K562 (cell line): ENCODE measurements around the gene WWTR1. TPM values are rescaled to one million over a fixed set of nuclear protein-coding genes. Genes with fewer than 3 reads are reported as not detected.

Source experiments
- ATAC-seq: fragments of 200-7000 bp; cut with Tn5 transposase; 3 replicates; pipeline ENCODE4 v1.9.1; 2020; ENCODE audit warnings: moderate library complexity
- BruUV-seq: library from RNA; stranded (reverse); fragments of 400-500 nt; replicated peaks from 2 replicates; lab custom pipeline; 2021; lab: Mats Ljungman, UMichigan
- CTCF ChIA-PET: fragments of 300-600 bp; formaldehyde crosslinking; extraction: SDS; loops from one replicate; lab custom pipeline; 2021; ENCODE audit warnings: low intra/inter-chr PET ratio; lab: Yijun Ruan, JAX
- POLR2A ChIA-PET: fragments of 300-600, 350-650 bp; sonication (Branson Sonifier 250); formaldehyde crosslinking; extraction: SDS; loops from one replicate; lab custom pipeline; 2021; ENCODE audit warnings: antibody characterized with exemption, inconsistent platforms; lab: Yijun Ruan, JAX
- DNase-seq, 4 experiments: peaks; one replicate each; pipeline versions ENCODE4 v3.0.0 to v3.0.0-alpha.2; 2011 to 2018; ENCODE audit warnings: low spot score in 3 of 4, mixed read lengths in 3 of 4; ENCODE audit errors: extremely low read depth in 1 of 4
- FAIRE-seq: peaks from 2 replicates; lab custom pipeline; 2011; peaks lifted over from hg19 to GRCh38; lab: Jason Lieb, UNC
- H2AFZ ChIP-seq: 2 replicates; pipeline ENCODE4 v1.6.0; 2011; ENCODE audit warnings: low read depth, low read length, control low read depth, inconsistent platforms
- H3K27ac ChIP-seq: fragments of 200-600 bp; 3 replicates; pipeline ENCODE4 v1.8.0; 2011; ENCODE audit warnings: low read depth, mild to moderate bottlenecking, control low read depth, inconsistent platforms, low read length, moderate library complexity, mixed read lengths; ENCODE audit errors: extremely low read depth
- H3K27me3 ChIP-seq, 2 experiments: fragments of 300-600 bp in 1 of 2; 2 replicates in 1 of 2; 3 replicates in 1 of 2; pipeline versions ENCODE4 v1.6.0 to v1.8.0; 2011; ENCODE audit warnings: inconsistent platforms in 2 of 2, low read length in 2 of 2, mild to moderate bottlenecking in 1 of 2, mixed read lengths in 1 of 2, moderate library complexity in 1 of 2; ENCODE audit not compliant: control insufficient read depth in 2 of 2, insufficient read depth in 2 of 2
- H3K36me3 ChIP-seq: fragments of 300-600 bp; 3 replicates; pipeline ENCODE4 v1.8.0; 2011; ENCODE audit warnings: mild to moderate bottlenecking, low read length, inconsistent platforms; ENCODE audit not compliant: control insufficient read depth, insufficient read depth
- H3K4me1 ChIP-seq, 2 experiments: fragments of 200-600 bp in 1 of 2; replicated peaks in 1 of 2; 2 replicates in 1 of 2; 3 replicates in 1 of 2; pipeline versions ENCODE4 v1.5.1 to v1.8.0; 2011; ENCODE audit warnings: inconsistent platforms in 2 of 2, low read length in 2 of 2, mild to moderate bottlenecking in 1 of 2, mixed read lengths in 1 of 2, moderate library complexity in 1 of 2; ENCODE audit not compliant: control insufficient read depth in 2 of 2, insufficient read depth in 2 of 2
- H3K4me2 ChIP-seq: 2 replicates; pipeline ENCODE4 v1.6.1; 2011; ENCODE audit warnings: low read length, control low read depth, inconsistent platforms, mixed read lengths; ENCODE audit not compliant: insufficient read depth
- H3K4me3 ChIP-seq: fragments of 200-600 bp; sonication (generic), shearing (Covaris generic); 2 replicates; pipeline ENCODE4 v1.5.1; 2016; ENCODE audit warnings: control low read depth, inconsistent platforms
- H3K79me2 ChIP-seq: fragments of 200-600 bp; 3 replicates; pipeline ENCODE4 v1.8.0; 2011; ENCODE audit warnings: low read length, inconsistent platforms; ENCODE audit not compliant: control insufficient read depth, insufficient read depth
- H3K9ac ChIP-seq, 2 experiments: 2 replicates each; pipeline versions ENCODE4 v1.6.0 to v1.6.1; 2011; ENCODE audit warnings: low read depth in 2 of 2, low read length in 2 of 2, control low read depth in 1 of 2, inconsistent platforms in 1 of 2, mild to moderate bottlenecking in 1 of 2, mixed read lengths in 1 of 2; ENCODE audit not compliant: insufficient read depth in 1 of 2
- H3K9me1 ChIP-seq: one replicate; pipeline ENCODE4 v1.6.0; 2011; ENCODE audit warnings: inconsistent platforms, mild to moderate bottlenecking, low read length, moderate library complexity; ENCODE audit not compliant: control insufficient read depth, insufficient read depth
- H3K9me3 ChIP-seq: replicated peaks from 2 replicates; pipeline ENCODE4 v1.5.1; 2011; ENCODE audit warnings: low read depth, low read length, inconsistent platforms; ENCODE audit not compliant: control insufficient read depth, insufficient read depth
- H4K20me1 ChIP-seq: replicated peaks from 2 replicates; pipeline ENCODE4 v1.6.1; 2011; ENCODE audit warnings: low read length, inconsistent platforms, mixed read lengths; ENCODE audit not compliant: control insufficient read depth, insufficient read depth
- DDX20 ChIP-seq: fragments of 450-650 bp; IDR thresholded peaks from 2 replicates; pipeline ENCODE4 v1.6.1; 2016; ENCODE audit warnings: missing genetic modification characterization, low read depth, mild to moderate bottlenecking, missing compliant biosample characterization, moderate library complexity
- ELF1 ChIP-seq: fragments of 200-800 bp; sonication (Bioruptor generic); IDR thresholded peaks from 2 replicates; pipeline ENCODE4 v1.6.1; 2016; ENCODE audit warnings: missing genetic modification characterization, missing compliant biosample characterization
- MCM3 ChIP-seq: fragments of 450-650 bp; IDR thresholded peaks from 2 replicates; pipeline ENCODE4 v1.6.1; 2016
- NR3C1 ChIP-seq: sonication (generic); formaldehyde crosslinking; IDR thresholded peaks from 2 replicates; pipeline ENCODE4 v1.8.1; 2022; ENCODE audit warnings: missing genetic modification reagents
- RUNX1 ChIP-seq: sonication (generic); IDR thresholded peaks from 2 replicates; pipeline ENCODE4 v1.6.1; 2016; ENCODE audit warnings: antibody characterized with exemption, low read depth
- SMARCC2 ChIP-seq: fragments of 450-650 bp; IDR thresholded peaks from 2 replicates; pipeline ENCODE4 v1.6.1; 2017; ENCODE audit warnings: antibody characterized with exemption, moderate library complexity, mild to moderate bottlenecking, low read depth
- TEAD4 ChIP-seq, 2 experiments: sonication (generic) in 1 of 2; formaldehyde crosslinking in 1 of 2; IDR thresholded peaks; 2 replicates each; pipeline versions ENCODE4 v1.6.1 to v1.8.0; 2012 to 2022; ENCODE audit warnings: borderline replicate concordance in 1 of 2, inconsistent platforms in 1 of 2, low read length in 1 of 2, mild to moderate bottlenecking in 1 of 2, missing genetic modification reagents in 1 of 2
- XRCC3 ChIP-seq: fragments of 450-650 bp; IDR thresholded peaks from 2 replicates; pipeline ENCODE4 v1.6.1; 2017; ENCODE audit warnings: mild to moderate bottlenecking, moderate library complexity
- ZNF217 ChIP-seq: sonication (generic); formaldehyde crosslinking; IDR thresholded peaks from 2 replicates; pipeline ENCODE4 v1.8.0; 2022; ENCODE audit warnings: mild to moderate bottlenecking, missing genetic modification reagents
- WGBS: fragments of 100-300 bp; shearing (Covaris generic); methylation state at CpG from one replicate; pipeline ENCODE4 v1.1.6; 2016; ENCODE audit warnings: low coverage, mixed read lengths; ENCODE audit not compliant: insufficient coverage; ENCODE audit errors: missing lambda C conversion rate; 5-methylcytosine and 5-hydroxymethylcytosine counted together
- in situ Hi-C: fragments of 300-500 bp; cut with MboI; formaldehyde crosslinking; loops from 4 replicates; pipeline ENCODE4 v1.15.0; 2018; ENCODE audit warnings: inconsistent platforms, mixed read lengths
- intact Hi-C: fragments of 100-400 bp; cut with micrococcal nuclease; formaldehyde crosslinking; loops from 2 replicates; pipeline ENCODE4 v1.14.2; 2022
- polyA plus RNA-seq, 8 experiments: library from polyadenylated mRNA; depleted of rRNA in 4 of 8; stranded (reverse) in 5 of 8; unstranded in 3 of 8; fragments of >200 nt; fragmentation: Nextera tagmentation in 2 of 8; fragmentation: Illumina TruSeq in 1 of 8; extraction: Ambion mirVana in 2 of 8; extraction: Trizol in 1 of 8; gene quantifications; 2 replicates each; pipeline versions ENCODE4 v1.2.1 to v1.2.3, GENCODE V29; 2011 to 2014; ENCODE audit warnings: inconsistent platforms in 1 of 8, missing spikeins in 1 of 8
- total RNA-seq, 7 experiments: library from RNA; depleted of rRNA in 6 of 7; stranded (reverse); fragments of >200 nt in 6 of 7; fragmentation: Illumina TruSeq in 2 of 7; extraction: Trizol in 2 of 7; gene quantifications; 2 replicates each; pipeline versions ENCODE4 v1.2.1 to v1.2.3, GENCODE V29; 2011 to 2021; ENCODE audit warnings: low replicate concordance in 1 of 7

Gene WWTR1
- total and polyA plus RNA-seq, 9 of the 15 experiments (the other 6 are each of a cell fraction or from before 2014, with no cell fraction given): 0.04 to 1.5 (median 0.60) TPM

DNA sequence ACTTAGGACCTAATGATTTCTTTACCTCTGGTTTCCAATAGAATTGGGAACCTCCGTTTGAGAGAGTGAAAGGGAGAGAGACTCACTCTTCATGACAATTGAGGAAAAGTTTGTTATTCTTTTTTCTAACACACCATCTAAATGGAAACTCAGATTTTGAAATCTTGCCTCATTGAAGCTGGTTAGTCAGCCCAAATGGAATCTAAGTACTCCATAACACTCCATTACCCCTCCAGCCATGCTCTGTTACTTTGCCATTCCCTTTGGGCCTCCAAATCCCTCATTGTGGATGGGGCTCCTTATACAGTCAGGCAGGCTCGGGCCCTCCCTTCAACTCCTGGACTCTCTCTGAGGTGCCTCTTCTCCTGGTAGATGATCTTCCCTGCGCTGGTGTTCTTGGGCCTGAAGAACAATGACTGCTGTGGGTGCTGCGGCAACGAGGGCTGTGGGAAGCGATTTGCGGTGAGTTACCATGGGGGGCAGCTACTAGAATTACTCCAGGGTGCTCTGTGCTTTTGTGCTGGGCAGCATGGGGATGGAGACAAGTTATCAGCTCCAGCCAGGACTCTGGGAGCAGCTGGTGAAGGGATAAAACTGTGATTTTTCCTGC lies 182.3 kb downstream of the WWTR1 start:
- no peaks in the 10 kb centered on the region for H3K4me1 ChIP-seq

DNA sequence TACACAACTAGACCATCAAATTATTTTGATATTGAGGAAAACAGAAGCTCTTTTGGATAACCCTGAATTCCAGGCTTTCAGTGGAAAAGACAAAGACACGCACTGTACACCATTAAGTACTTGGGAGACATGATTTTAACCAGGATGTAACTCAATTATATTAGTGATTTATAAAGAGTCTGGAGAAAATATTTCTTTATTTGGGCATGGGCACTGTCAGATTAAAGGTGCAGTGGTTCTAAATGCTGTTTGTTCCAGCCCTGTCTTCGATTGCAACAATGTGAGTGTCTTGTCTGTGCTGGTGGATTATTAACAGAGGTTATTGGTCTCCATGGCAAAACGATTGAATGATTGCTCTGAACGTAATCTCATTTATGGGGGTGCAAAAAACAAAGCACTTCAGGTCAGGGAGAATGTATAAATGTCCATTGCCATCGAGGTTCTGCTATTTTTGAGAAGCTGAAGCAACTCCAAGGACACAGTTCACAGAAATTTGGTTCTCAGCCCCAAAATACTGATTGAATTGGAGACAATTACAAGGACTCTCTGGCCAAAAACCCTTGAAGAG lies 183.5 kb downstream of the WWTR1 start, which contains the start of gene TM4SF4:
TSS of gene TM4SF4 (plus strand) at position 448 of the 568 bp plus-strand sequence. CDS start 181 bp downstream, outside the sequence.
- H2AFZ ChIP-seq: no peak within 1 kb of the TSS
- no peak for ATAC-seq
- ChIA-PET CTCF (no interaction called here), POLR2A (interaction anchor here (0.6 to 1.1 kb wide), 4 partner anchors 56 to 300 kb away, joined by 3 to 6 read pairs (median 3); no protein-coding TSS in a partner anchor)
- H3K4me1 ChIP-seq: no peaks in the 10 kb centered on the region
- intact Hi-C loops: no loop called here
- no peak within 1 kb of the TSS for H3K4me3 ChIP-seq
- no peaks in the 10 kb centered on the region for H3K79me2 ChIP-seq
- no peak within 1 kb of the TSS for H3K9ac ChIP-seq
- no peaks in the 10 kb centered on the region for H3K9me1 ChIP-seq
- H3K4me2 ChIP-seq: no peak within 1 kb of the TSS
- no peak within 1 kb of the TSS for H3K27ac ChIP-seq
- H3K9me3 ChIP-seq: no peaks in the 10 kb centered on the region
- in situ Hi-C loops: no loop called here
- FAIRE-seq: no peak
- WGBS: 3% methylated on average over 5 of the region's 5 CpGs
- no peaks in the 10 kb centered on the region for H3K36me3 ChIP-seq
- no peaks in the 10 kb centered on the region for H4K20me1 ChIP-seq
- no TSS peak for BruUV-seq
- peaks cover 0 to 4% of the 10 kb centered on the region in 2 experiments; a peak in 2 of 5 replicates for H3K27me3 ChIP-seq
- no peak for DNase-seq
- no peak for TF ChIP-seq DDX20 (tag)

More for the DNA sequence above, 182.3 kb downstream of the WWTR1 start:
- in situ Hi-C loops (loop anchor here (25.0 kb wide), 1 partner anchor 513 kb away; no protein-coding TSS in a partner anchor), intact Hi-C loops (no loop called here)
- no peaks in the 10 kb centered on the region for H3K9me1 ChIP-seq
- no peak overlapping the region for H3K4me2 ChIP-seq
- ATAC-seq (no peak), FAIRE-seq (no peak), DNase-seq (no peak)
- no peaks in the 10 kb centered on the region for H3K9me3 ChIP-seq
- H3K27me3 ChIP-seq: peaks cover 0 to 4% of the 10 kb centered on the region in 2 experiments; a peak in 2 of 5 replicates
- no peak for TF ChIP-seq RUNX1
- TF ChIP-seq MCM3: no peak
- TF ChIP-seq SMARCC2: no peak
- TF ChIP-seq ZNF217: no peak
- no peak for TF ChIP-seq ELF1 (tag)
- no peak for TF ChIP-seq NR3C1
- no peak for TF ChIP-seq TEAD4 (IDR thresholded peaks at IDR 0.05; ENCODE audit: low read length)
- TF ChIP-seq TEAD4 (CRISPR knock-in tag; IDR thresholded peaks at IDR 0.05; ENCODE audit: borderline replicate concordance): no peak
- no peak for TF ChIP-seq XRCC3
- no TSS peak for BruUV-seq
- no peaks in the 10 kb centered on the region for H3K36me3 ChIP-seq
- no peaks in the 10 kb centered on the region for H4K20me1 ChIP-seq
- H3K27ac ChIP-seq: no peak overlapping the region
- ChIA-PET CTCF (no interaction called here), POLR2A (interaction anchor here (0.6 kb wide), 1 partner anchor 93 kb away, joined by 3 read pairs; no protein-coding TSS in a partner anchor)
- H2AFZ ChIP-seq: no peak overlapping the region
- 0% methylated on average over 7 of the region's 7 CpGs for WGBS
- no peak overlapping the region for H3K9ac ChIP-seq
- H3K4me3 ChIP-seq: no peak overlapping the region
- H3K79me2 ChIP-seq: no peaks in the 10 kb centered on the region
